OCI-M1 (cell line): ENCODE measurements around the gene COL5A2.
A peak's percentile ranks its signal among the peaks of the same experiment; 100 is the strongest.

ENCODE experiments used
- DNase-seq: peaks from one replicate; lab custom pipeline; 2025; lab: John Stamatoyannopoulos, UW

COL5A2 gene

DNA sequence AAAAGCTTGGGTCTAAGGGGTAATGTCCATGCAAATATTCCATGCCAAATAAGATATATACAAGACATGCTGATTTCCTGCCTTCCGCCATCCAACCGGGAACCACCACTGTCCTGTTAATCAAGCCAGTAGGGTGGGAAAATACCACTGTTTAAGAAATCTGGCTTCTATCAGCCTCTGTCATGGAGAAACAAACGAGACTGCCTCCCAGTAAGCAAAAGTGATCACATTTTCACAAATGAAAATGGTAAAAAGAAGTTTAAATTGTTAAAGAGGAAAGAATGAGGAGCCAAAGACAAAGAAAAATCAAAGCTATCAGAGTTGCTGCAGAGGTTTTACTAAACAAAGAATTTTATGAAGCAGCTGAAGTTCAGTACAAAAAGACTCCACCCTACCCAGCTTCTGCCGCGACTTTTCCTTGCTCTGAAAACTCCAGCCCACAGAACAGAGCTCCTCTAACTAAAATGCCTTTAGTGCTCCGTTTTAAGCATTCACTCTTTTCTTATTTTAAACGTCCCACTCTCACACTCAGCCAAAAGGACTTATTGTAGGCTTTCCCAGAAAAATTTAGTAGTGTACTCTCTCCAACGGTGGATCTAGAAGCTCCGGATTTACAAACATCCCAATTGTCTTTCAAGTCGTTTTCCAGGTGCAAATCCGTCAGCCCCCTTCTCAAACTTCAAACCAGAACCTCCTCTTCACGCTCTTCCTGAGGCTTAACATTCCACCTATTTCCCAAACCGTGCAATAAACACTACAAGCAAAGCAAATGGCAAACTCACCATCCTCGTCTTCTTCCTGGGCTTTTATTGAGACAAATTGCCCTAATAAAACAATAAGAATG, 613 bp downstream of the COL5A2 start:
- DNase-seq = no peak

DNA sequence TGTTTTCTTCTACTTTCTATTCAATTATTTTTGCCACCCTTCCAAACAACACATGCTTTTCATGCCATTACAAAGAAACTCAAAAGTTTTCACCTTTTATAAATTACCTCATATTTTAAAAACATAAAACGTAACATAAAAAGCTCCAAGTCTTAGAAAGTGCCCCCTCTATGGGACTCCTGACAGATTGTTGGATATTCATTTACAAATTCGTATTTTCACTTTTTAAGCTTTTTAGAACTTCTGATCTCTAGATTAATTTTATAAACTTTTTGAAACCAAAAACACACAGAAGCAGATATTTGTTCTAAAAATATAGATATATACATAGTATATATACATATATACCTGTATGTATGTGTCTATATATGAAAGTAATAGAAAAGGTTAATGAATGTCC, 1.5 kb downstream of the COL5A2 start:
- DNase-seq = peak; percentile 33

DNA sequence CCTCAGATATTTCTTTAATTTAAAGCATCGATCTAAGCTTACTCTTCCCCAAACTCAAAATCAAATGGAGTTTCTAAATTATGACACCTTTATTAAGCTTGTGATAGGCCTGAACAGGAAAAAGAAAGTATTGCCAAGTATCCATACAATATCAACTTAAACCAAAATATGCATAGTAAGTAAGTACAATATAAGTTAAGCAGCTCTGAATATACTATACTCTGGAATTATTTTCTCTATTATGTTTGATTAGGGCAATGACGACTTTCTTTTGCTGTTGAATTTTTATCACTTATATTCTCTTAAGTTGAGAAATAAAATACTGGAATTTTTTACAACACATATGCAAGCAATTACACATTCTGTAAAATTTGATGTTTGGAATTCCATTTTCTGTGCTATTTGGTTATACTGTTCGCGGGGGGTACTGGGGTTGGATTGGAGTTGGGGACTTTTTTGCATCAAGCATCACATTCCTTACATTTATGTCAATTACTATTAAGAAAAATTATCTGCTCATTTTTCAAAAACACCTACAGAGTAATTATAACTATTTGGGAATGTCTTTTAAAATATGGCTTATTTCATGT, 2.2 kb downstream of the COL5A2 start:
- no peak for DNase-seq

DNA sequence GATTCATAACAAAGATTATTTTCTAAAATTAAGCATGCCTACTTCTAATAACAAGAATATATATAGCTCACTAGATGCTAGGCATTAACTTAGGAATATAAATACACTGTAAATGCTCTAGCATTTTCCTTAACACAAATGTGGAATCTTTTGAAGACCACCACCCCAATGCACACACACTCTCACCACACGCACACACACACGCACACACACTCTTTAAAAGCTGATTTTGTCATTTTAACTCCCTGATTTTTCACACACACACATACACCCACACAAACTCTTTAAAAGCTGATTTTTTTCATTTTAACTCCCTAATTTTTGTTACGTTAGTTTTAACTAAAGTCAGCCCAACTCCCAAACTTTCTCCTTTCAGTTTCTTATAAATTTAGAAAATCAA, 3.0 kb downstream of the COL5A2 start:
- DNase-seq = no peak

DNA sequence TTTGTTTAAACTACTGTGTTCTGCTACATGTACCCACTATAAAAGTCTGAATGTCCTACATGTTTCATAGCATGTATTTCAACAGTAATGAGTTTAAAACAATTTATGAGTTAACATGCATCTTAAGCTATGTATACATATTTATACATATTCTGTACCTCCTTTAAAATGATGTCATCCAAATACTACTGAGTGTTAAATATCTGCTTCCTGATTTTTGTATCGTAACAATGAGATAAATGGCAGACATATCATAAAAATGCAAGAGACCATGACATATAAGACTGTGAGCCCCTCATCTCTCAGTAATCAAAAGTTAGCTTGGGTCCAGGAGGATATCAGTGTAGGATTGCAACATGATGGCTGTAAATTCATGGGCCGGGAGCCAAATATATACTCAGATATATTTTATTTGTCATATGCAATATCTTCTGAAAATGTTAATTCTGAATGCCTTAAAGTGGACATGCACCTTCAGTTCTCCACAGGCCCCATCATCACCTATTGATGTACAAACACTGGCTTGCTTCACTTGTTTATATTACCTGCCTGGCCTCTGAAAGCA, 3.6 kb downstream of the COL5A2 start:
- no peak for DNase-seq

DNA sequence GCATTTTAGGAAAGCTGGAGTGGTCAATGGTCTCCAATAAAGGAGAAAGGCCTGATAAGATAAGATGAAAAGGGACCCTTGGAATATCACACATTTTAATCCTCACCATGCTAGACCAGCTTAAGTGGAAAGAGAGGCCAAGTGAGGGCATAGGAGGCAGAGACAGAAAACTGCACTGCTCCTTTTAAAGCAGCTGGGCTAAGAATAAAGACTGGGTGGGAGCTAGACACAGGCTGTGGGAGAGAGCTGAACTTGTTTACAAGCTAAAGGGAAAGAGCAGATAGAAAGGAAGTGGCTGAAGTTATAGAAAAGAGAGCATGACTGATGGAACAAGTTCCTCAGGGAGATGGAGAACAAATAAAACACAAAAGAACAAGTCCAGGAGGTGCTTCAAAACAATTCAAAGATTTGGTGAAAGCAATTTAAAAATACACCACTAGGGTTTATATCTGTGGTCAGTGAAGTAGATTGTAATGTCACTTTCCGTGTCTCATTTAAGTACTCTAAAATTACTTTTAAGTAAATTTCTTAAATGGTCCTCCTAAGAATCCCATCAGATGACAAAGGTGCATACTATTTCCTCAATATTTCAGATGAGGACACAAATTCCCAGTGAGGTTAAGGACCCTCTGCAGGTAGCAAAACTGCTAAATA, 7.5 kb downstream of the COL5A2 start:
- DNase-seq = no peak

DNA sequence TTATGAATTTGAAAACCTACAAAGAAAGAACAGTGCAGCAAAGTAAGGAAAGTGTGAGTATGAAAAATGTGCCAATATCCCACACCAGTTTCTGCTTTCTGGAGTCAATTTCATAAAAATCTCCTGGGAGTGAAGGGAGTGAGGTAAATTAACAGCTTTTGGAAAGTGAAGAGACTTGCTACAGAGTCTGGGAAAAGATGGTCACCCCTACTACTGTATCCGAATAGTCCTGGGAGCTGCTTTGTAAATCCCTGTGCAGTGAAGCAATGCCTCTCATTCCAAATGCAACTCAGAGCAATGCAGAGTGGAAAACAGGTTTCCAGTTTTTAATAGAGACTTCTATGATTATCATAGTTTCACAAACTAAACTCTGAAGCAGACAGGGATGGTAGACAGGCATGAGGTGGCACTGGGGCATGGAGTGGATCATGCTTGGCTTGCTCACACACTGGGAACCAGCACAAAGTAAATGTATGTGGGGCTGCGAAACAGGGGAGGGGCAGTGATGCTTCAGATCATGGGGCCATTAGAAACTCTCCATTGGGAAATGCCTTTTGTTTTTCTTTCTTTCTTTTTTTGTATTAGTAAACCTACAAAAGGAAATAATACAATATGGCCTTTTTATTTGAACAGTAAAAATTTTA, 10.6 kb downstream of the COL5A2 start:
- no peak for DNase-seq

DNA sequence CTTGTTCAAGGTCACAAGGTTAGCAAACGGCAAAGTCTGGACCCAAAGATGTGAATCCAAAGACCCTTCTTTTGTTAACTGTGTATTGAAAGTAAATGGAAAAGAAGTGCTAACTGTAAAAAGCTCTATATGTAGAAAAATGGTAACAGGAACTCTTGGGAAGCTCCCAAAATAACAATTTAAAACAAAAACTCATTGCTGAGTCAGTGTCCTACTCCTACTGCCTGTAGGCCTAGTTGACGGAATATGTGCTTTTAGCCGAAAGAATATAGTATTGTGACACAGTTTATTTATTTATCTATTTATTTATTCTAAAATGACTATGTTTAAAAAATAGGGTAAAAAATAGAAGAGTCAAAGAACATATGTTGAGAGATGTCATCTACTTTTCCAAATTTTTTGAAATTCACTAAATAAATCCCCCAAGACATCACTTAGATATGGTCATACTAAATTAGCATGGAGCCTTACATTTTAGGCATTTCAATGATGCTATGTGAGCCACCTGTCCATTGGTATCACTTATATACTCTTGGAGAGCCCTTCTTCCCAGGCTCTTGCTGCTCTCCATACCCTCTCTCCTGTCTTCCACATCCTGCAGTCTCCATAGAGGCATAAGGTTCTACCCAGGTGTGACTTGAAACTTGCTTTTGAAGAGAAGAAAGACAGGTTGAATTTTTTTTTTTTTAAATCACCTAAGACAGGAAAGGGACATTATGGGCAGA, 13.7 kb downstream of the COL5A2 start:
- DNase-seq = no peak

DNA sequence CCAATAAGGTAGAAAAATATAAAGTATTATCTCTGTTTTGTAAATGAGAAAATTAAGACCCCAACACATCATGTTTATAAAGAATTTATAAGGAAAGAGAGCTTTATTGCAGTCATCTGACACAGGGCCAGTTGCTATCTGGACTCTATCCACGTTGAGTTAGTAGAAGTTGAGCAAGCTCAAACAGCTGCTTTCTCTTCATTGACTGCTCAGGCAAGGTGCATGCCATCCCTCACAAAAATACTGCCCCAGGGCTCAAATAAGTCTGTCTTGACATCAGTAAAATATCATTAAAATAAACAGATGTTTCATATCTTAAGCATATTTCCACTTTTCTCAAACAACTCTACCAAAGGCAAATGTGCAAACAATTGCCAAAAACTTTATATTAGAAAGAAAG, 14.8 kb downstream of the COL5A2 start:
- DNase-seq = no peak

DNA sequence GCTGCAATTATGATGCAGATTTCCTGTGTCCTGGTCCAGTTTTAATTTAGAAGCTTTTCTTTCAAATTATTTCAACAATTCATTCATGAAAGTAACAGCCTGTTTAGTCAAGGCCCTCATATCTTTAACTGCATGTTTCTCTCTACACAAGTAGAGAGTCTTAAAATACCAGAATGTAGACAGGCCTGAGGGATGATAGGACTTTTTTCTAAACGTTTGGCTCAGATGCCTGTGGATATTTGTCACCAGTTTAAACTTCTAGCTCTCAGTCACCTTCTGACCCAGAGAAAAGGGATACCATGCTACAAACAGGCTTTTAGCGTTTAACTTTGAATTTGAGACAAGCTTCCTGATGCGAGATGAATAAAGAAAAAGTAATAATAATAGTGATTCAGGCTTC, 15.7 kb downstream of the COL5A2 start:
- no peak for DNase-seq

DNA sequence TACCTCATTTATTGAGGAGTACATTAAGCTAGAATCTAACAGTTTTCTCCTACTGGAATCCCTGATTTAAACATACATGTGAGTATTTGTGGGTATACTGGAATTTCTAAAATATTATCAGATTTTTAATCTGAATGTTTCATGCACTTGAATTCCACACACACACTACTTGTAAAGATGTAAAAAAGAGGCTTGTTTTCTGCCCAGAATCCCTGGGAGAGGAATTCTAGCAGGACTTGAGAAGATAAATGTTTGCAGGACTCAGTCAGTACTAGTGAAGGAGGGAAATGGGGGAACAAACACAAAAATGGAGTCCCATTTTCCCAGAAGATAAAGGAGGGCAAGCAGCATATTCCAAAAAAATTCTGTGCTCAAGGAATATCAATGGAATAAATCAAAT, 17.0 kb downstream of the COL5A2 start:
- no peak for DNase-seq

DNA sequence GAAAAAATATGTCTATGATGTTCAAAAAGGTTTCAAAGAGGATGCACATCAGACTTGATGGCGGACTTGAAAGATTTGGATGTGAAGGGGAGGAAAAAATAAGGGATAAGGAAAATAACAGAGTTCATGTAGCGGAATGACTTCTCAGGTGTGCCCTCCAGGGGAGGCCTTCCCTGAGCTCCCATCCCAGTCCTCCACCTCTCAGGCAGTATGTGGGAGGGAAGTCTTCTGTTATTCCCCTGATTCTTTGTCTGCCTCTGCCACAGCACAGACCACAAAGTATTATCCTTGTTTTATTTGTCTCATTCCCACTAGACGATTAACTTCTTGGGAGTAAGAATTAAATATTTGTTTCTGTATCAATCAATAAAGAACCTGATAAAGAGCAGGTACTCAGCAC, 17.7 kb downstream of the COL5A2 start:
- no peak for DNase-seq

DNA sequence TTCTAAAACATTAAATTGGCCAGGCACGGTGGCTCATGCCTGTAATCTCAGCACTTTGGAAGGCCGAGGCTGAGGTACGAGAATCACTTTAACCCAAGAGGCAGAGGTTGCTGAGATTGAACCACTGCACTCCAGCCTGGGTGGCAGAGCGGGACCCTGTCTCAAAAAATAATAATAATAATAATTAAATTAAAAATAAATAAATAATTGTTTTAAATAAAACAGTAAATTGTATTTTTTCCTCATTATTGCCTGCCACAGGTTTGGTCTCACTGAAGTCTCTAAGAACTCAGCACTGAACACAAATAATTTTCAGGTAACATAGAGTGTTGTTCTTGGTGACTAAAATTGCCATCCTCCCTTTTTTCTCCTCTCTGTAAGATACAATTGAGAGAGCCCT, 19.8 kb downstream of the COL5A2 start:
- no peak for DNase-seq

DNA sequence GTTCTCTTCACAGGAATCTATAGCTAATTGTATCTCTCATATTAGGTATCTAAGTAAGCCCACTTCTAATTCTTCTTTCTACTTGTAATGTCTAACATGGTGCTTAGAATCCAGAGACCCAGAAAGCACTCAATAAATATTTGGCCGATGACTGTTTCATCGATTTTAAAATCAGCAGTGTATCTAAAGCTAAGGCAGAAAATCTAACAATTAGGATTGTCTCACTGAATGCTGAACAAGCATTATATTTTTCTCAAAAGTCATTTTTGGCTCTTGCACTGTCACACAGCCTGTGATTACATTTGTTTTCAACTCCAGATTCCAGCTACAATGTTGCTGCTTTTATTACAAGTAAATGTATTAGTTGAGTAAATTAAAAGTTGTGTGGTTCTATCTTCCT, 20.3 kb downstream of the COL5A2 start:
- no peak for DNase-seq

DNA sequence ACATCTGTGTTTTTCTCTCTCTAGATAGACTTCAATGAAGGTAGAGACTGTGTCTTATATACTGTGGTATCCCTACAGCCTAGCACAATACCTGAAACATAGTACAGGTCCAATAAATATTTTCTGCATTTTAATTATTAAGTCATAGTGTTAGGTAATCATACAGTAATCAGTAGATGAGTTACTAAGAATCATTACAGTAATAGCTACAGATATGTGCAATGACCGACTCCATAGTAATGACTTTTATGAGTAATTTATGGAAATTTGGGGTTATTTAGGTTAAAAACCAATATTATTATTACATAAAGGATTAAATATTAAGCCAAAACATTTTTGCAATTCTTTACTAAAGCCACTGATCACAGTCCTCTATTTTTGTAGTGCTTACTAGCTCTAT, 21.6 kb downstream of the COL5A2 start:
- DNase-seq = no peak

DNA sequence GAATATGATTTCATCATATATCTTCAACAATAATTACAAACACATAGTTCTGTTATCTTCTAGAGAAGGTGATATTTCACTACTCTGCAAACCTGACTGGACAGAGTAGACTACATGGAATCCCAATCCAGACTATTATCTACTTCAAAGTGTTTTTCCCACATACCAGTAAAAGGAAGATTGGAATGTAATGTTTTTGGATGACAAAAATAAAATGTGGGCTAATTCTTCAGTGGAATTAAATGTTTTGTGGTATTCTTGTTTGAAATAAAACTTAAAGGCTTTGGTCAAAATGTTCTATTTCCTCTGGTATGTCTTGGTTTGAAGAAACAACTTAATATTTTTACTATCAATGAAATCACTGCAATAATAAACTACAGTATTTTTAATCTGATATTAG, 22.1 kb downstream of the COL5A2 start:
- no peak for DNase-seq

DNA sequence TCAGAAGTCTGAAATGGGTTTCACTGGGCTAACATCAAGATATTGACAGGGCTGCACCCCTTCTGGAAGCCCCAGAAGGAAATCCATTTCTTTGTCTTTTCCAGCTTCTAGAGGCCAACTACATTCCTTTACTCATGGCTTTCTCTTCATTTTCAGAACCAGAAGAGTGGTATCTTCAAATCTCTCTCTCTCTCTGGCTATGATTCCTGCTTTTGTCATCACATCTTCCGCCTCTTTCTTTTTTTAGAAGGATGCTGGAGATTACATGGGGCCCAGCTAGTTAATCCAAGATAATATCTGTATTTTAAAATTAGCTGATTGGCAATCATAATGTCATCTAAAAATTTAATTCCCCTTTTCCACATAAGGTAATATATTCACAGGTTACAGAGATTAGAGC, 23.8 kb downstream of the COL5A2 start:
- no peak for DNase-seq

DNA sequence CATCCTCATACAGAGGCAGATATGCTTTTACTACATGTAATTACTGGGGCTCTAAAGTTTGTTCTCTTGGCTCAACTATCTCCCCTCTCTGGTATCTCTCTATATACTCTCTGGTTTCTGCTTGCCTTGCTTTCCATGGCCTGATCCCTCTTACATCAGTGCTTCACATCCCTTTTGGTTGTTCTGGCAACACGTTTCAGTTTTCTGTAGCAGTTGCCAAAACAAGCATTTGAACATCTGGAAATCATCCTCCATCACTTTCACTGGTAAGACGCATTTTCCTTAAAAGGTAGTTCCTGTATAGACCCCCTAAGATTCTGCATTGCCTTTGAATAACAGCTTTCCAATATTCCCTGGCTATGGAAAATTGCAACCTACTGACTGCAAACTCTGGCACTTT, 25.9 kb downstream of the COL5A2 start:
- no peak for DNase-seq

DNA sequence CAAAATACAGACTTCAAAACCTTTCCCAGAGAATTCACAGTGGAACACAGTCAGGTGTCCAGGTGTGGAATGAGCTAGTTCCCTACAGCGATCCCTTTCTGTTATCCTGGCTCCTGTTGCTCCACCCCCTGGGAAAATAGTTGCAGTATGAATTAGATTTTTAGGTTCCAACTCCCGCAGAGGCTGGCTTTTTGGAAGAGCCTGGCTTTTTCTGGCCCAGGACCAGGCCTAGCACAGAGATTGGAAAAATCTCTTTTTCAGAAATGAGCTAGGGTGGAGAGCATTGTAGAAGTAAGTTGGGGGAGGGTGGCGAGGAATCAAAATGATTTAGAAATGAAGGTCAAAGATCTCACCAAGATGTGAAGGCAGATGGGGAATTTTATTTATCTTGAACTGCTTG, 27.1 kb downstream of the COL5A2 start:
- no peak for DNase-seq

DNA sequence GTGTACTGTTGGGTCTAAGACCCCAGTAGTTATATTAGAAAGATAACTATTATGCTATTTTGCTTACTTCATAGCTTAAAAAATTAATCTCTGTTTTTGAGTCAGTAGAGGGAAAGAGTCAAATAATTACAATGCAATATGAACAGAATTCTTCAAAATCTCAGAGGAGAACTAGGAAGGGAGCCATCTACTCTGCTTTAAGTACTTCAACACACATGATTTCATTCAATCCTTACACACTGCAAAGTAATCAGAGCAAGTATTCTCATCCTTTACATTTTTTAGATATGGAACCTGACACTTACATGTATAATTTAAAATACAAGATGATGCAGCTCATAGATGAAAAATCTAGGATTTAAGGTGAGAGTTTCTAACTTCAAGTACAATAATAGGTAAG, 27.7 kb downstream of the COL5A2 start:
- DNase-seq = no peak

DNA sequence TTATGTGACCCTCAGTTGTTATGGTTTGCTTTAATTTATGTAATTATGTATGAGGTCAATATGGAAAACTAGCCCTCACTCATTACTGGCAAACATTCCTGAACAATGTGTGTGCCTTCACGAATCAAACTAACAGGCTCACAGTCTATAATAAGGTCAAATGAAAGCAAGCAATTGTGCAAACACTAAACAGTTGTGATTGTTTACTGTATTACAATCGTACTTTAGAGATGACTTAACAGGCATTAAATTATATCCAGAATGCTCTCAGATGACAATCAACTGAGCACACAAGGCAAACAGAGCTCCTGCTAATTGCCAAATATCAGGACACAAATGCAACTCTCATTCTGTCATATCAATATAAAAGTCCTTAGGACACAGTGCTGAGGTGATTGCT, 29.5 kb downstream of the COL5A2 start:
- no peak for DNase-seq

DNA sequence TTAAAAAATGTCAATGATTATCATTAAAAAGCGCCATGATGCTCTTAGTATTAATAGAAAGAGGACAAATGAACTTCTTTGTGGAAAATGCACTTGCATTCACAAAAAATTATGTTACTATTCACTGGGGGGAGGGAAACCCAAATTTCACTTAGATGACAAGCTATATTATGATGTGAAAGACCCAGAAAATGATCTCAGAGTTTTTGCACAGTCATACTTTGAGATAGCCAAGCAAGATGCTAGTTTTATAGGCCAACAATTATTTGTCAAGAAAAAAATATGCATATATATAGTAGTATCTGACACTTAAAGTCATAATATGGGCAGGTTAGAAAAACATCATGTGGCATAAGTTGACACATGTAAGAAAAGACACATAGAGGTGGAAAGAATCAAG, 31.6 kb downstream of the COL5A2 start:
- no peak for DNase-seq
